Activated naive CD4-positive, alpha-beta T cell treated with anti-CD3 and anti-CD28 coated beads, Interleukin-2, amount 50 U/mL, for 24 hours (primary cell): ENCODE results near the gene FHIT.

Source experiments
- H3K27ac Mint-ChIP-seq: one replicate; pipeline ENCODE4 v1.8.0; 2021; ENCODE audit warnings: mild to moderate bottlenecking, mixed read lengths
- H3K27me3 Mint-ChIP-seq: one replicate; pipeline ENCODE4 v1.8.0; 2021; ENCODE audit warnings: mixed read lengths
- H3K36me3 Mint-ChIP-seq: one replicate; pipeline ENCODE4 v1.8.0; 2021; ENCODE audit warnings: mixed read lengths
- H3K4me1 Mint-ChIP-seq: one replicate; pipeline ENCODE4 v1.8.0; 2021; ENCODE audit warnings: mixed read lengths
- H3K4me3 Mint-ChIP-seq: one replicate; pipeline ENCODE4 v1.8.0; 2021; ENCODE audit warnings: mild to moderate bottlenecking, mixed read lengths
- H3K9me3 Mint-ChIP-seq: one replicate; pipeline ENCODE4 v1.8.0; 2021; ENCODE audit warnings: mixed read lengths

FHIT gene

GRCh38 chr3:60742606-60743145 lies 508.6 kb downstream of the FHIT start:
- peaks cover 3% of the 10 kb centered on the region for H3K4me1 Mint-ChIP-seq
- no peaks in the 10 kb centered on the region for H3K27me3 Mint-ChIP-seq
- H3K4me3 Mint-ChIP-seq = no peak overlapping the region
- no peaks in the 10 kb centered on the region for H3K9me3 Mint-ChIP-seq
- H3K27ac Mint-ChIP-seq = no peak overlapping the region
- no peaks in the 10 kb centered on the region for H3K36me3 Mint-ChIP-seq

GRCh38 chr3:60737633-60738399 lies 513.4 kb downstream of the FHIT start:
- no peaks in the 10 kb centered on the region for H3K4me1 Mint-ChIP-seq
- H3K9me3 Mint-ChIP-seq = peaks cover 6% of the 10 kb centered on the region
- H3K27me3 Mint-ChIP-seq = no peaks in the 10 kb centered on the region
- H3K36me3 Mint-ChIP-seq = no peaks in the 10 kb centered on the region
- H3K4me3 Mint-ChIP-seq = no peak overlapping the region
- H3K27ac Mint-ChIP-seq = no peak overlapping the region

- H3K4me3 Mint-ChIP-seq = no peak overlapping the region
- H3K4me1 Mint-ChIP-seq = no peaks in the 10 kb centered on the region
- H3K27ac Mint-ChIP-seq = no peak overlapping the region
- peaks cover 6% of the 10 kb centered on the region for H3K9me3 Mint-ChIP-seq
- H3K27me3 Mint-ChIP-seq = no peaks in the 10 kb centered on the region
- H3K36me3 Mint-ChIP-seq = no peaks in the 10 kb centered on the region
Measured at GRCh38 chr3:60730371-60730770, 520.9 kb downstream of the FHIT start.

DNA sequence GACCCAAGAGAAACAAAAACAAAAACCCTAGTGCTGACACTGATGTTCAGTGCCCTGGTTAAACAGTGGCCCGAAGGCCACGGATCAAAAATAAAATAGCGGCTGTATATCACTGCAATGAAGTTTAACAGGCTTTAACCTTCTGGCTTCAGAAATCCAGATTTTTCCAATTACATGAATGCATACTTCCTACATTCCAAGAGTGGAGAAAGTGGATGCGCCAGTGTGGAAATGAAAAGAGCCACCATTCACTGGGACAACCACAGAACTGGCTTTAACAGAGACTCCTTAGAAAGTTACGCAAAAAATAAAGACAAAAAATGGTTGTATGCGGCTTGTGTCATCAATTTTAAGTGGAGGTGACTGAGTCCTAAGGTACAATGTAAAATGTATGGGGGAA lies 522.2 kb downstream of the FHIT start:
- no peak overlapping the region for H3K27ac Mint-ChIP-seq
- H3K4me1 Mint-ChIP-seq = no peaks in the 10 kb centered on the region
- peaks cover 6% of the 10 kb centered on the region for H3K9me3 Mint-ChIP-seq
- no peaks in the 10 kb centered on the region for H3K36me3 Mint-ChIP-seq
- no peak overlapping the region for H3K4me3 Mint-ChIP-seq
- no peaks in the 10 kb centered on the region for H3K27me3 Mint-ChIP-seq

DNA sequence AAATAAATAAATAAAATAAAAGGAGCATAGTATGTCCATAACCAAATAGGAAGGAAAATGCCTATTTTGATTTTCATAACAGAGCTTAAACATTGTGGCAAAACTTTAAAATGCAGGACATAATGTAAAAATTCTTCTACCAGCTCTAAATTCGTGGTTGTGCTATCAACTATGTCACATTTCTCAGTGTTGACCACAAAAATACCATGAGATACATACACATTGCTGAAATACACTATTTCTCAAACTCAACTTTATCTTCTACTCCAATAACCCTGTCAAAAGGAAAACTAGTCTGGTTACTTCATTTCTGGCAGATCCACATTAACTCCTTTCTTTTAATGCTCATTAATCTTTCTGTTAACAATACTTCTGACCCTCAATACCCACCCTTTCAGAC lies 523.2 kb downstream of the FHIT start:
- peaks cover 2% of the 10 kb centered on the region for H3K36me3 Mint-ChIP-seq
- no peak overlapping the region for H3K4me3 Mint-ChIP-seq
- H3K27ac Mint-ChIP-seq = no peak overlapping the region
- H3K9me3 Mint-ChIP-seq = no peaks in the 10 kb centered on the region
- H3K27me3 Mint-ChIP-seq = no peaks in the 10 kb centered on the region
- no peaks in the 10 kb centered on the region for H3K4me1 Mint-ChIP-seq

DNA sequence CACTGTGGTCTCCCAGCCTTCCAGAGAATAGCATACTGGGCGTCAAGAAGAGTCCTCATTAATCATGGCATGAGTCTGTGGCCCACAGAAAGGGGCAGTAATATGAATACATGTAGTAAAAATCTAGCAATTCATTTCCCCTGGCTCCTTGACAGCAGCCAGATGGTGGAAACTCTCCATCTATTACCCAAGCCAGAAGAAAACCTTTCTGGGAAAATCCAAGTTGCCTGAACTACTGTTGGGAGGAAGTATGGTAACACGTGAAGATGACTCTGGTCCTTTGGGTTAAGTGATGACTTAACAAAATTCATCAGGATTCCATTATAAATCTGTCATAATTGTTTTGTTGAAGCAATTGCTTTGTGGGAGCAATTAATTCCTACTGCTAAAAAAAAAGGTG lies 530.5 kb downstream of the FHIT start:
- H3K9me3 Mint-ChIP-seq = no peaks in the 10 kb centered on the region
- no peak overlapping the region for H3K4me3 Mint-ChIP-seq
- H3K27me3 Mint-ChIP-seq = no peaks in the 10 kb centered on the region
- H3K27ac Mint-ChIP-seq = no peak overlapping the region
- H3K4me1 Mint-ChIP-seq = no peaks in the 10 kb centered on the region
- H3K36me3 Mint-ChIP-seq = peaks cover 2% of the 10 kb centered on the region

- no peaks in the 10 kb centered on the region for H3K4me1 Mint-ChIP-seq
- no peaks in the 10 kb centered on the region for H3K27me3 Mint-ChIP-seq
- peaks cover under 1% of the 10 kb centered on the region for H3K9me3 Mint-ChIP-seq
- no peak overlapping the region for H3K4me3 Mint-ChIP-seq
- H3K36me3 Mint-ChIP-seq = peaks cover 1% of the 10 kb centered on the region
- H3K27ac Mint-ChIP-seq = no peak overlapping the region
Measured at GRCh38 chr3:60716573-60716972, 534.7 kb downstream of the FHIT start.

GRCh38 chr3:60708191-60708975 lies 542.9 kb downstream of the FHIT start:
- H3K4me1 Mint-ChIP-seq = no peaks in the 10 kb centered on the region
- no peaks in the 10 kb centered on the region for H3K27me3 Mint-ChIP-seq
- H3K4me3 Mint-ChIP-seq = no peak overlapping the region
- peaks cover 4% of the 10 kb centered on the region for H3K9me3 Mint-ChIP-seq
- peaks cover 3% of the 10 kb centered on the region for H3K36me3 Mint-ChIP-seq
- no peak overlapping the region for H3K27ac Mint-ChIP-seq

DNA sequence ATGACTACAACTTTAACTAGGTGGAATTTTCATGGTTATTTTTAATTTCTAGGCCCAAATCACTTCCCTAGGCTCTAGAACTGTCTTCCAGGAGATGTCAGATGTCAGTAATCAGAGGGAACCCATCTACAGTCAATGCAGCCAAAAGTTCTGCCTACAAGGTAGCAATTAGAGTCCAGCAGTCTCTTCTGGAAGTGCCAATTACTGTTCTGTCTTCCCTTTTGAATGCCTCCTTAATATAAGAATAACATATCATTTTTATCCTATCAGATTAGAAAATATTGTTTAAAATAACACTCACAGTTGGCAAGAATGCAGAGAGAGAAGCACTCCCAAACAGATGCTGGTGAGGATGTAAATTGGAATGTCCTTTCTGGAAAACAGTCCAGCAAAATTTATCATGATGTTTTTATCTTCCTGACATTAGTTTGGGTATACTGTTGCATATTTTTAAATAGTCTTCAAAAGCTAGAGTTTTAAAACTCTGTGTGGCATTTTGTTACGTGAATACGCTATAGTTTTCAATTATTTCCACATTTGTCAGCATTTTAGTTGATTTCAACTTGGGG lies 543.7 kb downstream of the FHIT start:
- H3K9me3 Mint-ChIP-seq = peaks cover 4% of the 10 kb centered on the region
- peaks cover 3% of the 10 kb centered on the region for H3K36me3 Mint-ChIP-seq
- no peaks in the 10 kb centered on the region for H3K27me3 Mint-ChIP-seq
- H3K27ac Mint-ChIP-seq = no peak overlapping the region
- H3K4me3 Mint-ChIP-seq = no peak overlapping the region
- H3K4me1 Mint-ChIP-seq = no peaks in the 10 kb centered on the region

- H3K27me3 Mint-ChIP-seq = no peaks in the 10 kb centered on the region
Measured at GRCh38 chr3:60703956-60704736, 547.1 kb downstream of the FHIT start.

GRCh38 chr3:60703008-60703407 lies 548.2 kb downstream of the FHIT start:
- H3K4me3 Mint-ChIP-seq = no peak overlapping the region
- H3K27me3 Mint-ChIP-seq = no peaks in the 10 kb centered on the region

More at GRCh38 chr3:60703956-60704736, 547.1 kb downstream of the FHIT start:
- H3K36me3 Mint-ChIP-seq = no peaks in the 10 kb centered on the region
- H3K4me1 Mint-ChIP-seq = no peaks in the 10 kb centered on the region
- H3K4me3 Mint-ChIP-seq = no peak overlapping the region
- no peak overlapping the region for H3K27ac Mint-ChIP-seq
- no peaks in the 10 kb centered on the region for H3K9me3 Mint-ChIP-seq

GRCh38 chr3:60698117-60698516 lies 553.1 kb downstream of the FHIT start:
- Mint-ChIP-seq H3K9me3 (peaks cover 4% of the 10 kb centered on the region), H3K4me3 (no peak overlapping the region), H3K27ac (no peak overlapping the region), H3K4me1 (no peaks in the 10 kb centered on the region), H3K36me3 (peaks cover 3% of the 10 kb centered on the region), H3K27me3 (no peaks in the 10 kb centered on the region)

More at GRCh38 chr3:60703008-60703407, 548.2 kb downstream of the FHIT start:
- Mint-ChIP-seq H3K36me3 (no peaks in the 10 kb centered on the region), H3K27ac (no peak overlapping the region), H3K4me1 (no peaks in the 10 kb centered on the region), H3K9me3 (no peaks in the 10 kb centered on the region)

GRCh38 chr3:60697132-60697531 lies 554.1 kb downstream of the FHIT start:
- Mint-ChIP-seq H3K4me3 (no peak overlapping the region), H3K9me3 (peaks cover 4% of the 10 kb centered on the region), H3K4me1 (no peaks in the 10 kb centered on the region), H3K27me3 (no peaks in the 10 kb centered on the region), H3K36me3 (peaks cover 3% of the 10 kb centered on the region), H3K27ac (no peak overlapping the region)

DNA sequence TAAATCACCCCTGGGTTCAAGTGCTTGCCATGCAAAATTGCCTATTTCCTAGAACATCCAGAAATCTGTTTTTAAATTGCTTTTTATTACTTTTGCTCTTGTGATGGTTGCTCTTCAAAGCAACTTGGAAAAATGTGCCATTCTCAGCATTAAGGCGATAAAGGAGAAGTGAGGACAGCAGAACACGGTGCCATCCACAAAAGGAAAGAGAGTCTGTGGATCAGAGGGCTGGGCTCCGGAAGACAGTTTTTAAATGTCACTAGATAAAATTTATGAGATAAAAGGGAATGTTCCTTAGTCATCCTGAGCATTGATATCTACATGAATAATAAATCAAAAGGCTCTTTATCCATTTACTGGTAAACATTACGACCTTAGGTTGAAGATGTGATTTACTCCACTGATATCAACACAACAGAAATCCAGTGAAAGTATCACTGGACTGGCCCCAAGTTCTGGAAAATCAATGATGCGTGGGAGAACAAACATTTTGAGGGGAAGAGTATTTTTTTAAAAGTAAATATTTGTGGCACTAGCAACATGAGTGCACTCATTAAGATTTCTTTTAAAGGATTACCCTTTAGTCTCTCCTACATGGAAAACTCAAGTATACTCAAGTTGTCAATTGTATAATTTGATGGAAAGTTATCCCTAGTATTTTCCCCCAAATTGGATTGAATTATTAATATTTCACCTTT lies 554.7 kb downstream of the FHIT start:
- Mint-ChIP-seq H3K36me3 (peaks cover 3% of the 10 kb centered on the region), H3K27me3 (no peaks in the 10 kb centered on the region), H3K4me3 (no peak overlapping the region), H3K27ac (no peak overlapping the region), H3K9me3 (peaks cover 4% of the 10 kb centered on the region), H3K4me1 (no peaks in the 10 kb centered on the region)

- no peak overlapping the region for H3K4me3 Mint-ChIP-seq
- H3K9me3 Mint-ChIP-seq = no peaks in the 10 kb centered on the region
- H3K36me3 Mint-ChIP-seq = no peaks in the 10 kb centered on the region
- peaks cover 4% of the 10 kb centered on the region for H3K4me1 Mint-ChIP-seq
- H3K27ac Mint-ChIP-seq = no peak overlapping the region
- H3K27me3 Mint-ChIP-seq = no peaks in the 10 kb centered on the region
Measured at GRCh38 chr3:60675424-60675823, 575.8 kb downstream of the FHIT start.
